ENCODE results near the gene THSD4.

DNA sequence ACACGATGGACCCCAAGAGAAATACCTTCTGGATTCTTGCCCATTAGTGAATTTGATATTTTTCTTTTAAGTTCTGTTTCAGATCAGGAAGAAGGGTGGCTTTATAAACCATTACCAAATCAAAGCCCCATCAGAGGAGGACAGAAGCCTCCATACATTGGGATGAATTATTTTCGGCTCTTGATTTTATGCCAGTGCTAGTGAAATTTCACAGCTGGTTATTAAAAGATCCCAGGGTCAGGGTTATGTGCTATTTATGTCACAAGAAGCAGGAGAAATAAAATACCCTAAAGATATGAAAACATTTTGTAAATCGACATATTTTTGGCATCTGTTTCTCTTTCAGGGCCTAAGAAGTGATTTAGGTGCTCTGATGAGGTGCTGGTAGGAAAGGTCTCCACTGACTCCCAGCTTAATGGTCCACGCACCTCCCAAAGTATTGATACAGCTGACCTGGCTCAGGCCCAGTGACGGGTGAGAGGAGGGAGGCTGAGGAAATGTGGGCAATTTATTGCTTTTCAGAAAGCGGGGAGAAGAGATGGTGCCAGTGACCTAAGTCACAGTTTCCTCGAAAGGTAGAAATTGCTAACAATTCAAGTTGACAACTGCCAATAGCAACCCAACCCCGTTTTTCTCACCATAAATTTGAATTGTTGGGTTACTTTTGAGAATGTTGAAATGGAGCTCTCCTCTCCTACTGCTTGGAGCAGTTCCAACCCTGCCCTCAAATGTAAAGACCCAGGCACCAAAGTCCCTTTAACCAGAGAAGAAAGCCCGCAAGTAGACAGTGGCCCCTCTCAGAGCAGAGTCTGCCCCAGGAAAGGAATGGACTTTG is 379.5 kb downstream of the THSD4 start:
- TF ChIP-seq POLR2G (IDR thresholded peaks at IDR 0.05; ENCODE audit: low read depth, low read length): no peak
- TF ChIP-seq, protein P1, sequence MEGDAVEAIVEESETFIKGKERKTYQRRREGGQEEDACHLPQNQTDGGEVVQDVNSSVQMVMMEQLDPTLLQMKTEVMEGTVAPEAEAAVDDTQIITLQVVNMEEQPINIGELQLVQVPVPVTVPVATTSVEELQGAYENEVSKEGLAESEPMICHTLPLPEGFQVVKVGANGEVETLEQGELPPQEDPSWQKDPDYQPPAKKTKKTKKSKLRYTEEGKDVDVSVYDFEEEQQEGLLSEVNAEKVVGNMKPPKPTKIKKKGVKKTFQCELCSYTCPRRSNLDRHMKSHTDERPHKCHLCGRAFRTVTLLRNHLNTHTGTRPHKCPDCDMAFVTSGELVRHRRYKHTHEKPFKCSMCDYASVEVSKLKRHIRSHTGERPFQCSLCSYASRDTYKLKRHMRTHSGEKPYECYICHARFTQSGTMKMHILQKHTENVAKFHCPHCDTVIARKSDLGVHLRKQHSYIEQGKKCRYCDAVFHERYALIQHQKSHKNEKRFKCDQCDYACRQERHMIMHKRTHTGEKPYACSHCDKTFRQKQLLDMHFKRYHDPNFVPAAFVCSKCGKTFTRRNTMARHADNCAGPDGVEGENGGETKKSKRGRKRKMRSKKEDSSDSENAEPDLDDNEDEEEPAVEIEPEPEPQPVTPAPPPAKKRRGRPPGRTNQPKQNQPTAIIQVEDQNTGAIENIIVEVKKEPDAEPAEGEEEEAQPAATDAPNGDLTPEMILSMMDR (IDR thresholded peaks at IDR 0.05 in 2 of 3, conservative IDR thresholded peaks at IDR 0.05 in 1 of 3; ENCODE audit: insufficient read depth in 2 of 3, low read depth in 1 of 3, low read length in 3 of 3): no peak
- TF ChIP-seq SMAD3 (CRISPR knock-in tag; conservative IDR thresholded peaks at IDR 0.05): no peak
- no peak for TF ChIP-seq ESRRA (IDR thresholded peaks at IDR 0.05; ENCODE audit: borderline replicate concordance, low read depth)
- TF ChIP-seq BRCA1 (IDR thresholded peaks at IDR 0.05): no peak
- TF ChIP-seq BRCA1 (CRISPR knock-in tag; IDR thresholded peaks at IDR 0.05): no peak
- no peak for TF ChIP-seq BACH1 (tag; IDR thresholded peaks at IDR 0.05)
- TF ChIP-seq, protein P2, sequence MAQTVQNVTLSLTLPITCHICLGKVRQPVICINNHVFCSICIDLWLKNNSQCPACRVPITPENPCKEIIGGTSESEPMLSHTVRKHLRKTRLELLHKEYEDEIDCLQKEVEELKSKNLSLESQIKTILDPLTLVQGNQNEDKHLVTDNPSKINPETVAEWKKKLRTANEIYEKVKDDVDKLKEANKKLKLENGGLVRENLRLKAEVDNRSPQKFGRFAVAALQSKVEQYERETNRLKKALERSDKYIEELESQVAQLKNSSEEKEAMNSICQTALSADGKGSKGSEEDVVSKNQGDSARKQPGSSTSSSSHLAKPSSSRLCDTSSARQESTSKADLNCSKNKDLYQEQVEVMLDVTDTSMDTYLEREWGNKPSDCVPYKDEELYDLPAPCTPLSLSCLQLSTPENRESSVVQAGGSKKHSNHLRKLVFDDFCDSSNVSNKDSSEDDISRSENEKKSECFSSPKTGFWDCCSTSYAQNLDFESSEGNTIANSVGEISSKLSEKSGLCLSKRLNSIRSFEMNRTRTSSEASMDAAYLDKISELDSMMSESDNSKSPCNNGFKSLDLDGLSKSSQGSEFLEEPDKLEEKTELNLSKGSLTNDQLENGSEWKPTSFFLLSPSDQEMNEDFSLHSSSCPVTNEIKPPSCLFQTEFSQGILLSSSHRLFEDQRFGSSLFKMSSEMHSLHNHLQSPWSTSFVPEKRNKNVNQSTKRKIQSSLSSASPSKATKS (CRISPR knock-in tag; IDR thresholded peaks at IDR 0.05): no peak
- TF ChIP-seq SP1 (CRISPR knock-in tag; IDR thresholded peaks at IDR 0.05): no peak
